ENCODE measurements around the gene MYO15A.

Gene MYO15A

DNA sequence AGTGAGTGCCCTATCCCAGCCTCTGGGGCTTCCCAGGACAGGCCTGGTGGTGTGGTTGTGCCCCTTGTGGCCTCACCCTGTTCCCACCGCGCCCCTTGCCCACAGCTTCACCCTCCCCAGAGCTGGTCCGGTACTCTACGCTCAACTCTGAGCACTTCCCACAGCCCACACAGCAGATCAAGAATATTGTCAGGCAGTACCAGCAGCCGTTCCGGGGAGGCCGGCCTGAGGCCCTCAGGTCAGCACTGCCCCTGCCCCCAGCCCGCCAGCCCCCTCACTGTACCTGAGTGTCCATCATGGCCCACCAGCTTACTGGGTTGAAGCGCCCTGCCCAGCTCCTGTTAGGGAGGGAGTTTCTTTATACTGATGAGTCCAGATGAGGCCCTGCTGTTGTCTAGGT lies 42.7 kb downstream of the MYO15A start:
- H3K27me3 ChIP-seq (ENCODE audit: control insufficient read depth in 5 of 5, insufficient read depth in 4 of 5, low read length in 5 of 5): no peaks in the 10 kb centered on the region
- H3K4me3 ChIP-seq (ENCODE audit: low read depth in 1 of 5, low read length in 5 of 5): no peak overlapping the region
- H3K27ac ChIP-seq (ENCODE audit: low read depth, low read length): no peak overlapping the region
- no peaks in the 10 kb centered on the region for H3K36me3 ChIP-seq (ENCODE audit: control insufficient read depth in 5 of 5, insufficient read depth in 5 of 5, low read length in 5 of 5)
- H3K9me3 ChIP-seq (ENCODE audit: control insufficient read depth in 5 of 5, low read length in 5 of 5): no peaks in the 10 kb centered on the region
- H3K4me1 ChIP-seq (ENCODE audit: control insufficient read depth in 5 of 5, insufficient read depth in 5 of 5, low read length in 5 of 5): peaks cover 0 to 11% (median 4%) of the 10 kb centered on the region in 5 donors
- no peak overlapping the region for H3K9ac ChIP-seq (ENCODE audit: low read length in 5 of 5)

DNA sequence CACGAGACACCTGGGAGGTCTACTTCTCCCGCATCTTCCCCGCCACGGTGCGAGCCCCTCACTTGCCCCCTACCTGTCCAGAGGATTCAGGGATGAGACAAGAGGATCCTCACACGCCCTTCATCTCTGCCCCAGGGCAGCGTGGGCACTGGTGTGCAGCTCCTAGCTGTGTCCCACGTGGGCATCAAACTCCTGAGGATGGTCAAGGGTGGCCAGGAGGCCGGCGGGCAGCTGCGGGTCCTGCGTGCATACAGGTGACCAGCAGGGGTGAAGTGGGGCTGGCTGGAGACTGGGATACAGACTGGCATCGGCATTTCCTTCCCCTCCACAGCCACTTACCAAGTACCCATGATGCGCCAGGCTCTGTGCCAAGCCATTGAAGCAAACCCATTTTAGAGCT lies 46.6 kb downstream of the MYO15A start:
- Histone ChIP-seq H3K4me1 (ENCODE audit: control insufficient read depth in 5 of 5, insufficient read depth in 5 of 5, low read length in 5 of 5) (peaks cover 0 to 22% (median 15%) of the 10 kb centered on the region in 5 donors), H3K36me3 (ENCODE audit: control insufficient read depth in 5 of 5, insufficient read depth in 5 of 5, low read length in 5 of 5) (no peaks in the 10 kb centered on the region), H3K4me3 (ENCODE audit: low read depth in 1 of 5, low read length in 5 of 5) (no peak overlapping the region), H3K9ac (ENCODE audit: low read length in 5 of 5) (no peak overlapping the region), H3K27me3 (ENCODE audit: control insufficient read depth in 5 of 5, insufficient read depth in 4 of 5, low read length in 5 of 5) (peaks cover 0 to 2% (median 0%) of the 10 kb centered on the region in 5 donors), H3K27ac (ENCODE audit: low read depth, low read length) (no peak overlapping the region), H3K9me3 (ENCODE audit: control insufficient read depth in 5 of 5, low read length in 5 of 5) (no peaks in the 10 kb centered on the region)

DNA sequence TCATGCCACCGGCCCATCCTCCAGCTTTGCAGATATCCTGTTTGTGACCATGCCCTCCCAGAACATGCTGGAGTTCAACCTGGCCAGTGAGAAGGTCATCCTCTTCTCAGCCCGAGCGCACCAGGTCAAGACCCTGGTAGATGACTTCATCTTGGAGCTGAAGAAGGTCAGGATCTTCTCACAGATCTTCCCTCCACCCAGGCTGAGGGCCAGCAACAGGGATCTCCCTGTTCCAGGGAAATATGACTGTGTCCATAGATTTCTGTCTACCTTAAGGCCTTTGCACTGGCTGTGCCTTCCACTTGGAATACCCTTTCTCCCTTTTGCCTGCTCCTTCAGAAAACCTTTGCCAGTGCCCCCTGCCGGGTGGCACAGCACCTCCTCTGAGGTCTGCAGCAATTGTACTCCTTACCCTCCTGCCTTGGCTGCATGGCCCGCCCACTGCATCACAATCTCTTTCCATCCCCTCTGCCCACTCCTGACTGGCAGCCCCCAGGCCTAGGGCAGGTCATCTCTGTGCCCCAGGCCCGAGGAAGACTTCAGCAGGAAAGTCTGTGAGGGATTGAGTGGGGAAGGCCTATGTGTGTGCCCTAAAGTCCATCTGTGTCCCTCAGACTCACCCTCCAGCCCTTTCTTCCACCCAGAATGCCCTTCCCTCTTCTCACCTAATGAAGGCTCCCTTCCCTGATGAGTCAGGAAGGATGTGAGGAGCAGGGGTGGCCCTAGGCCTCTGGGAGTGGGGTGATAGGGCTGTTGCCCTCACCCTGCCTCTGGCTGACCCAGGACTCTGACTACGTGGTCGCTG lies 47.8 kb downstream of the MYO15A start:
- Histone ChIP-seq H3K27ac (ENCODE audit: low read depth, low read length) (no peak overlapping the region), H3K4me3 (ENCODE audit: low read depth in 1 of 5, low read length in 5 of 5) (no peak overlapping the region), H3K9ac (ENCODE audit: low read length in 5 of 5) (no peak overlapping the region), H3K9me3 (ENCODE audit: control insufficient read depth in 5 of 5, low read length in 5 of 5) (no peaks in the 10 kb centered on the region), H3K4me1 (ENCODE audit: control insufficient read depth in 5 of 5, insufficient read depth in 5 of 5, low read length in 5 of 5) (peaks cover 0 to 23% (median 17%) of the 10 kb centered on the region in 5 donors), H3K27me3 (ENCODE audit: control insufficient read depth in 5 of 5, insufficient read depth in 4 of 5, low read length in 5 of 5) (peaks cover 0 to 2% (median 0%) of the 10 kb centered on the region in 5 donors), H3K36me3 (ENCODE audit: control insufficient read depth in 5 of 5, insufficient read depth in 5 of 5, low read length in 5 of 5) (no peaks in the 10 kb centered on the region)

DNA sequence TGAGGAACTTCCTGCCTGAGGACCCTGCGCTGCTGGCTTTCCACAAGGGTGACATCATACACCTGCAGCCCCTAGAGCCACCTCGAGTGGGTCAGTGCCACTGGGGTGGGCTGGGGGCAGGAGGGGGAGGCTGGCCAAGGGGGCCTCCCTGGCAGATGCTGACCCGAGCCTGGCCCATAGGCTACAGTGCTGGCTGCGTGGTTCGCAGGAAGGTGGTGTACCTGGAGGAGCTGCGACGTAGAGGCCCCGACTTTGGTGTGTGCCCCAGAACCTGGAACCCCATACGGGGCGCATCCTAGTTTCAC lies 48.4 kb downstream of the MYO15A start:
- Histone ChIP-seq H3K9ac (ENCODE audit: low read length in 5 of 5) (no peak overlapping the region), H3K27me3 (ENCODE audit: control insufficient read depth in 5 of 5, insufficient read depth in 4 of 5, low read length in 5 of 5) (peaks cover 0 to 2% (median 0%) of the 10 kb centered on the region in 5 donors), H3K27ac (ENCODE audit: low read depth, low read length) (no peak overlapping the region), H3K36me3 (ENCODE audit: control insufficient read depth in 5 of 5, insufficient read depth in 5 of 5, low read length in 5 of 5) (no peaks in the 10 kb centered on the region), H3K9me3 (ENCODE audit: control insufficient read depth in 5 of 5, low read length in 5 of 5) (no peaks in the 10 kb centered on the region), H3K4me1 (ENCODE audit: control insufficient read depth in 5 of 5, insufficient read depth in 5 of 5, low read length in 5 of 5) (peaks cover 0 to 23% (median 17%) of the 10 kb centered on the region in 5 donors), H3K4me3 (ENCODE audit: low read depth in 1 of 5, low read length in 5 of 5) (no peak overlapping the region)

DNA sequence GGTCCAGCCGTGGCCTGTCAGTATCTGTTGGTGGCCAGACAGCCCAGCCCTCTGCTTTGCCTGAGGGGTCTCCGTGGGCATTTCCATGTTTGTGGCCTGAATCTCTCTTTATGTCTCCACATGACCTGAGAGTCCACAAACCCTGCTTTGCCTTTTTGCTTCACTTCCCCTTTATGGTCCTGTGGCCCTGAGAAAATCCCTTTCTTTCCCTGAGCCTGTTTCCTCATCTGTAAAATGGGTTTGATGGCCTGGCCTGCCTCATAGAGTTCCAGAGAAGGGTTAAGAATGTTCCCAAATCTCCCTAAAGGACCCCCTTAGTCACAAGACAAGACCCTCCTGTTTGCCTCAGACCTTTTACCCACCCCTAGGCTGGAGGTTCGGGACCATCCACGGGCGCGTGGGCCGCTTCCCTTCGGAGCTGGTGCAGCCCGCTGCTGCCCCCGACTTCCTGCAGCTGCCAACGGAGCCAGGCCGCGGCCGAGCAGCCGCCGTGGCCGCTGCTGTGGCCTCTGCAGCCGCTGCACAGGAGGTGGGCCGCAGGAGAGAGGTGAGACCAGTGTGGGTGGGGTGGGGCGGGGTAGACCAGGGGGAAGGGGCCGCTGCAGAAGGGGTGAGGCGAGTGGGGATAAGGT lies 48.9 kb downstream of the MYO15A start:
- no peaks in the 10 kb centered on the region for H3K9me3 ChIP-seq (ENCODE audit: control insufficient read depth in 5 of 5, low read length in 5 of 5)
- peaks cover 0 to 2% (median 0%) of the 10 kb centered on the region in 5 donors for H3K27me3 ChIP-seq (ENCODE audit: control insufficient read depth in 5 of 5, insufficient read depth in 4 of 5, low read length in 5 of 5)
- H3K4me1 ChIP-seq (ENCODE audit: control insufficient read depth in 5 of 5, insufficient read depth in 5 of 5, low read length in 5 of 5): peaks cover 0 to 23% (median 17%) of the 10 kb centered on the region in 5 donors
- no peaks in the 10 kb centered on the region for H3K36me3 ChIP-seq (ENCODE audit: control insufficient read depth in 5 of 5, insufficient read depth in 5 of 5, low read length in 5 of 5)
- no peak overlapping the region for H3K9ac ChIP-seq (ENCODE audit: low read length in 5 of 5)
- no peak overlapping the region for H3K27ac ChIP-seq (ENCODE audit: low read depth, low read length)
- no peak overlapping the region for H3K4me3 ChIP-seq (ENCODE audit: low read depth in 1 of 5, low read length in 5 of 5)

DNA sequence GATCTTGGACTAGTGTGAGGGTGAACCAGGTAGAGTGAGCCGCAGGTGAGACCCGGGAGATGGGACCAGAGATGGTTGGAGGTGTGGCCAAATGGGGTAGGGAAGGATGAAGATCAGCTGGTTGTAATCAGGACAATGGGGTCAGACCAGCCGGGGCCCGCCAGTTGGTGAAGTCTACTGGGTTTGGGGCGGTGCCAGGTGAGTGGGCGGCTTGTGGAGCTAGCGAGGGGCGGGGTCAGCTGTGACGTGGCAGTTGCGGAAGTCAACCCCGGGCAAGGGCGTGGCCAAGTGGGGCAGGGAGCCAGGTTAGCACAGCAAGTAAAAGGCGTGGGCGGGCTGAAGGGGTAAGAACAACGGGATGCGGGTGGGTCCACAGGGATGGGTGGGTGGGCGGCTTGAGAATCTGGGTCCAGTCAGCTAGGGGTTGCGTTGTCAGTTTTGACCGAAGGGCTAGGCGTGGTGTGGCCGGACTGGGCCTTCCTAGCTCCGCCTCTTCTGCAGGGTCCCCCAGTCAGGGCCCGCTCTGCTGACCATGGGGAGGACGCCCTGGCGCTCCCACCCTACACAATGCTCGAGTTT lies 49.6 kb downstream of the MYO15A start:
- H3K9ac ChIP-seq (ENCODE audit: low read length in 5 of 5): peak overlapping the region in 3 of 5 donors; percentile 31 to 65 (median 49)

DNA sequence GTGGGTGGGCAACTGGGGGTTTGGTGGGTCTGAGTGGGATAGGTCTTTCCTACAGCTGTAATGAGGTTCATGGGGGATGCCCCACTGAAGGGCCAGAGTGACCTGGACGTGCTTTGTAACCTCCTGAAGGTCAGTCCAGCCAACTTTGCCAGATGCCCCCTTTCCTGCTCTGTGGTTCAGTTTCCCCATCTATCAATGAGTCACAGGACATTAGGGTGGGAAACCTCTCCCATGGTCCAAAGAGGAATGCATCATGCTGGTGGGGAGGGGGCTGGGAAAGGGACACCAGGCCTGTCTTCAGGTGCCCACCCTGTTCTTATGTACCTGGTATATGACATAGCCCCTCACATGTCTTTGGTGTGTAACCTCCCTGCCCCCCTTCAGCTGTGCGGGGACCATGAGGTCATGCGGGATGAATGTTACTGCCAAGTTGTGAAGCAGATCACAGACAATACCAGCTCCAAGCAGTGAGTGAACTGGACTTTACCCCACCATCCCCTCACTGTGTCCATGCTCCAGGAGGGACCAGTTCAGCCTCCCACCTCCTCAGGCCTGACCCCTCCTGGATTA lies 51.1 kb downstream of the MYO15A start:
- Histone ChIP-seq H3K4me1 (ENCODE audit: control insufficient read depth in 5 of 5, insufficient read depth in 5 of 5, low read length in 5 of 5) (peaks cover 0 to 14% (median 11%) of the 10 kb centered on the region in 5 donors), H3K9ac (ENCODE audit: low read length in 5 of 5) (no peak overlapping the region), H3K27me3 (ENCODE audit: control insufficient read depth in 5 of 5, insufficient read depth in 4 of 5, low read length in 5 of 5) (peaks cover 0 to 2% (median 0%) of the 10 kb centered on the region in 5 donors), H3K4me3 (ENCODE audit: low read depth in 1 of 5, low read length in 5 of 5) (no peak overlapping the region), H3K27ac (ENCODE audit: low read depth, low read length) (no peak overlapping the region), H3K9me3 (ENCODE audit: control insufficient read depth in 5 of 5, low read length in 5 of 5) (no peaks in the 10 kb centered on the region), H3K36me3 (ENCODE audit: control insufficient read depth in 5 of 5, insufficient read depth in 5 of 5, low read length in 5 of 5) (no peaks in the 10 kb centered on the region)

More for the DNA sequence above, 49.6 kb downstream of the MYO15A start:
- Histone ChIP-seq H3K4me3 (ENCODE audit: low read depth in 1 of 5, low read length in 5 of 5) (peak overlapping the region; percentile 58 to 67 (median 61)), H3K36me3 (ENCODE audit: control insufficient read depth in 5 of 5, insufficient read depth in 5 of 5, low read length in 5 of 5) (no peaks in the 10 kb centered on the region), H3K9me3 (ENCODE audit: control insufficient read depth in 5 of 5, low read length in 5 of 5) (no peaks in the 10 kb centered on the region), H3K27me3 (ENCODE audit: control insufficient read depth in 5 of 5, insufficient read depth in 4 of 5, low read length in 5 of 5) (peaks cover 0 to 2% (median 0%) of the 10 kb centered on the region in 5 donors), H3K27ac (ENCODE audit: low read depth, low read length) (no peak overlapping the region), H3K4me1 (ENCODE audit: control insufficient read depth in 5 of 5, insufficient read depth in 5 of 5, low read length in 5 of 5) (peaks cover 0 to 21% (median 17%) of the 10 kb centered on the region in 5 donors)

DNA sequence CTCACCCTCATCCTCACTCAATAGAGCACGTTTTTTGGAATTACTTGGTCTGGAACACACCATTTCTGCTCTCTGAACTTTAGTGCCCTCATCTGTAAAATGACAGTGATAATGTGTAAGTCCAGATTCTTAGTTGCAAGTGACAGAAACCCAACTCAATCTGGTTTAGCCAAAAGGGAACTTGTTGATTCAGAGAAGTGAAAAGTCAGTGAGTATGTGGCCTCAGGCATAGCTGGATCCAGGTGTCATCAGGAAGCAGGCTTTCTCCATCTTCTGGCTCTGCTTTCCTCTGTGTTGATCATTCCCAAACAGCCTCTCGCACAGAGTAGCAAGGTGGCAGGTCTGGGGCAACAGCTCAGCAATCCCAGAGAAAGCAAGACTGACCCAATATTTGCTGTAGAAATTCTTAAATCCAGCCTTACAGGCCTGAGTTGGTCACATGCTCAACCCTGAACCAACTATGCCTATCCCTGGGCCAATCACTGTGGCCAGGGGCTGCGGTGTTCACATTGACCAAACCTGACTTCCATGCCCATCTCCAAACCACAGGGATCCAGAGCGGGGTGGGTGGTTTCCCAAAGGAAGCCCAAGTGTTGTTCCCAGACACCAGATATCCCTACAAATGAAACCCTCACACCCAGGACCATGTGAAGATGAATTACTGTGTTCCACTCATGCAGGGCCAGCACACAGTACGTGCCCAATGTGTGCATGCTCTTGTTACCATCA lies 51.7 kb downstream of the MYO15A start:
- Histone ChIP-seq H3K27ac (ENCODE audit: low read depth, low read length) (no peak overlapping the region), H3K36me3 (ENCODE audit: control insufficient read depth in 5 of 5, insufficient read depth in 5 of 5, low read length in 5 of 5) (no peaks in the 10 kb centered on the region), H3K9ac (ENCODE audit: low read length in 5 of 5) (no peak overlapping the region), H3K27me3 (ENCODE audit: control insufficient read depth in 5 of 5, insufficient read depth in 4 of 5, low read length in 5 of 5) (peaks cover 0 to 2% (median 0%) of the 10 kb centered on the region in 5 donors), H3K9me3 (ENCODE audit: control insufficient read depth in 5 of 5, low read length in 5 of 5) (no peaks in the 10 kb centered on the region), H3K4me3 (ENCODE audit: low read depth in 1 of 5, low read length in 5 of 5) (no peak overlapping the region), H3K4me1 (ENCODE audit: control insufficient read depth in 5 of 5, insufficient read depth in 5 of 5, low read length in 5 of 5) (peaks cover 0 to 14% (median 11%) of the 10 kb centered on the region in 5 donors)

DNA sequence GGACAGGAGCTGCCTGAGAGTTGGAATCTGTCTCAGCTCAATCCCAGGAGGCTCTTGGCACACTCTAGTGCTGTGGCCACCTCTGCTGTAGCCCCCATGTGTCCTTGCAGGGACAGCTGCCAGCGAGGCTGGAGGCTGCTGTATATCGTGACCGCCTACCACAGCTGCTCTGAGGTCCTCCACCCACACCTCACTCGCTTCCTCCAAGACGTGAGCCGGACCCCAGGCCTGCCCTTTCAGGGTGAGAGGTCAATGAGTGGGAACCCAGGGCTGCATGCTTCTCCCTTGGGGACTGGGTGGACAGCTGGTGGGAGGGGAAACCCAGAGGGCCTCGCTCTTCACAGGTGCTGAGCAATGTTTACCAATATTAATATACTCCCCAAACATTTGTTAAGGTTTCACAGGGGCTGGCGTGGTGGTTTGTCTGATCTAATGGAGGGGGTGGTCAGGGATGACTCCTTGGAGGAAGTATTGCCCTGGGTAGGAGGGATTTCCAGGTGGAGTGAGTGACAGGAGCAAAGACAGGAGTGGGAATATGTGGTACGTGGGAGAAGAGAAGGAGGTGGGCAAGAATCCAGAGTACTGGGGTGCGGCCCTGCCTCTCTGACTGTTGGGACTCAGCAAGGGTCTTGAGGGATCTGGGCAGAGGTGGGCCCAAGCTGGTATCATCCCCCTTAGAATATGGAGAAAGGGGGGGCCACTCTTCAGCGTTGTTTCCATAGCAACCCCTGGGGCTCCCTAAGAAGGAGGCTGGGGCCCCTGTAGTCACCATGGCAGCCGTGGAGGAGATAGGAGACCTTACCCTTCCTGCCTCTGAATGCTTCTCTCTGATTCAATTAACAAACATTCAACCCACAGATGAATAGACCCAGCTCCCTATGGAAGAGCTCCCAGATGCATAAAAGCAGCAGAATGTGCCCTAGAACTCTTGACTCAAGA lies 52.9 kb downstream of the MYO15A start:
- Histone ChIP-seq H3K36me3 (ENCODE audit: control insufficient read depth in 5 of 5, insufficient read depth in 5 of 5, low read length in 5 of 5) (no peaks in the 10 kb centered on the region), H3K9me3 (ENCODE audit: control insufficient read depth in 5 of 5, low read length in 5 of 5) (no peaks in the 10 kb centered on the region), H3K27me3 (ENCODE audit: control insufficient read depth in 5 of 5, insufficient read depth in 4 of 5, low read length in 5 of 5) (peaks cover 0 to 2% (median 0%) of the 10 kb centered on the region in 5 donors), H3K4me1 (ENCODE audit: control insufficient read depth in 5 of 5, insufficient read depth in 5 of 5, low read length in 5 of 5) (peaks cover 0 to 14% (median 11%) of the 10 kb centered on the region in 5 donors), H3K4me3 (ENCODE audit: low read depth in 1 of 5, low read length in 5 of 5) (no peak overlapping the region), H3K9ac (ENCODE audit: low read length in 5 of 5) (no peak overlapping the region), H3K27ac (ENCODE audit: low read depth, low read length) (no peak overlapping the region)
